ENCODE measurements around the gene PTPN6. TPM values are rescaled to one million over a fixed set of nuclear protein-coding genes. Genes with fewer than 3 reads are reported as not detected.

Gene PTPN6
- total RNA-seq, 1 experiment from 2014 or later = not detected

GRCh38 chr12:6923003-6923732, 28.0 kb upstream of the PTPN6 start:
- DNase-seq (ENCODE audit: low read depth) = no peak

- DNase-seq (ENCODE audit: low read depth) = no peak
Measured at GRCh38 chr12:6923851-6924250, 27.3 kb upstream of the PTPN6 start.

GRCh38 chr12:6925239-6925539, 26.0 kb upstream of the PTPN6 start:
- DNase-seq (ENCODE audit: low read depth) = no peak

- DNase-seq (ENCODE audit: low read depth) = peak; percentile 91
Measured at GRCh38 chr12:6925540-6926279, 25.4 kb upstream of the PTPN6 start.

GRCh38 chr12:6927379-6928021, 23.7 kb upstream of the PTPN6 start, which contains the start of gene ATN1:
Gene ATN1 (plus strand): TSS chr12:6927959. CDS start chr12:6934002, 6,043 bp downstream.
- peak; percentile 73 for DNase-seq (ENCODE audit: low read depth)

- DNase-seq (ENCODE audit: low read depth) = no peak
Measured at GRCh38 chr12:6928022-6928702, 23.0 kb upstream of the PTPN6 start.

GRCh38 chr12:6928703-6929407, 22.3 kb upstream of the PTPN6 start:
- no peak for DNase-seq (ENCODE audit: low read depth)

- DNase-seq (ENCODE audit: low read depth) = no peak
Measured at GRCh38 chr12:6929466-6930452, 21.4 kb upstream of the PTPN6 start.

- no peak for DNase-seq (ENCODE audit: low read depth)
Measured at GRCh38 chr12:6932766-6933165, 18.4 kb upstream of the PTPN6 start.

GRCh38 chr12:6934110-6934509, 17.0 kb upstream of the PTPN6 start:
- no peak for DNase-seq (ENCODE audit: low read depth)

- DNase-seq (ENCODE audit: low read depth) = no peak
Measured at GRCh38 chr12:6935371-6936193, 15.6 kb upstream of the PTPN6 start.

GRCh38 chr12:6936194-6936635, 14.9 kb upstream of the PTPN6 start:
- no peak for DNase-seq (ENCODE audit: low read depth)

- DNase-seq (ENCODE audit: low read depth) = no peak
Measured at GRCh38 chr12:6936636-6937480, 14.3 kb upstream of the PTPN6 start.

GRCh38 chr12:6937481-6938352, 13.4 kb upstream of the PTPN6 start:
- DNase-seq (ENCODE audit: low read depth) = peak; percentile 87

- no peak for DNase-seq (ENCODE audit: low read depth)
Measured at GRCh38 chr12:6938353-6939190, 12.6 kb upstream of the PTPN6 start.

GRCh38 chr12:6939191-6939540, 12.0 kb upstream of the PTPN6 start:
- DNase-seq (ENCODE audit: low read depth) = no peak
